Brain microvascular endothelial cell (primary cell): Measurements from ENCODE around the gene MPHOSPH8.

Experiments used
- DNase-seq: peaks from one replicate; pipeline ENCODE4 v3.0.0-alpha.2; 2020
- H3K27ac ChIP-seq: fragments of 250-450 bp; sonication (Bioruptor Pico); 2 replicates; pipeline ENCODE4 v1.5.1; 2020; ENCODE audit warnings: mild to moderate bottlenecking, moderate library complexity
- H3K27me3 ChIP-seq: fragments of 250-450 bp; sonication (Bioruptor Pico); replicated peaks from 2 replicates; pipeline ENCODE4 v1.5.1; 2020; ENCODE audit warnings: mild to moderate bottlenecking
- H3K36me3 ChIP-seq: fragments of 250-450 bp; sonication (Bioruptor Pico); replicated peaks from 2 replicates; pipeline ENCODE4 v1.5.1; 2020; ENCODE audit warnings: mild to moderate bottlenecking
- H3K4me3 ChIP-seq: 2 replicates; pipeline ENCODE4 v1.5.1; 2011; ENCODE audit warnings: low read depth, mild to moderate bottlenecking, control low read depth, low read length, moderate library complexity
- CTCF ChIP-seq: IDR thresholded peaks from 2 replicates; pipeline ENCODE4 v1.5.1; 2011; ENCODE audit warnings: low read depth, mild to moderate bottlenecking, moderate library complexity, low read length, control low read depth, inconsistent platforms; ENCODE audit errors: missing control alignments
- in situ Hi-C: cut with HindIII; loops from 2 replicates; pipeline ENCODE4 v1.10.0; 2017; ENCODE audit warnings: low sequenced_read_pairs, low pct_ligation_motif_present

Gene MPHOSPH8

GRCh38 chr13:19661126-19661525, 27.7 kb downstream of the MPHOSPH8 start:
- H3K27ac ChIP-seq: no peak overlapping the region
- H3K36me3 ChIP-seq: peaks cover 35% of the 10 kb centered on the region
- TF ChIP-seq CTCF: no peak
- no peaks in the 10 kb centered on the region for H3K27me3 ChIP-seq
- H3K4me3 ChIP-seq: no peak overlapping the region
- in situ Hi-C loops: no loop called here
- no peak for DNase-seq

GRCh38 chr13:19661561-19661960, 28.1 kb downstream of the MPHOSPH8 start:
- H3K36me3 ChIP-seq: peaks cover 39% of the 10 kb centered on the region
- TF ChIP-seq CTCF: no peak
- no peaks in the 10 kb centered on the region for H3K27me3 ChIP-seq
- no peak for DNase-seq
- H3K27ac ChIP-seq: no peak overlapping the region
- no peak overlapping the region for H3K4me3 ChIP-seq
- in situ Hi-C loops: no loop called here

GRCh38 chr13:19663416-19663979, 30.0 kb downstream of the MPHOSPH8 start:
- in situ Hi-C loops: no loop called here
- H3K36me3 ChIP-seq: peaks cover 57% of the 10 kb centered on the region

GRCh38 chr13:19664481-19665230, 31.2 kb downstream of the MPHOSPH8 start:
- H3K27me3 ChIP-seq: no peaks in the 10 kb centered on the region
- H3K4me3 ChIP-seq: no peak overlapping the region
- TF ChIP-seq CTCF: no peak
- in situ Hi-C loops: no loop called here
- no peak for DNase-seq
- H3K27ac ChIP-seq: no peak overlapping the region
- H3K36me3 ChIP-seq: peaks cover 63% of the 10 kb centered on the region

More at GRCh38 chr13:19663416-19663979, 30.0 kb downstream of the MPHOSPH8 start:
- no peak for DNase-seq
- Histone ChIP-seq H3K27me3 (no peaks in the 10 kb centered on the region), H3K27ac (no peak overlapping the region), H3K4me3 (no peak overlapping the region)
- TF ChIP-seq CTCF: no peak

- no peak for DNase-seq
- in situ Hi-C loops: no loop called here
- TF ChIP-seq CTCF: no peak
- Histone ChIP-seq H3K27me3 (no peaks in the 10 kb centered on the region), H3K27ac (no peak overlapping the region), H3K4me3 (no peak overlapping the region), H3K36me3 (peaks cover 68% of the 10 kb centered on the region)
These were observed 32.0 kb downstream of the MPHOSPH8 start for GRCh38 chr13:19665427-19665859.

GRCh38 chr13:19668778-19669177, 35.3 kb downstream of the MPHOSPH8 start:
- DNase-seq: no peak
- H3K4me3 ChIP-seq: no peak overlapping the region
- no peak overlapping the region for H3K27ac ChIP-seq
- no peaks in the 10 kb centered on the region for H3K27me3 ChIP-seq
- no peak for TF ChIP-seq CTCF
- in situ Hi-C loops: no loop called here
- H3K36me3 ChIP-seq: peaks cover 62% of the 10 kb centered on the region
